Adrenal gland (tissue), 12 donors: ENCODE measurements around the gene LRRC56. TPM values are rescaled to one million over a fixed set of nuclear protein-coding genes. Genes with fewer than 3 reads are reported as not detected.

Experiments used
- DNase-seq, 7 donors: peaks; one replicate each; pipeline ENCODE4 v3.0.0-alpha.2; 2019 to 2020
- H3K27ac ChIP-seq, 5 donors: fragments of 200-600 bp; sonication (generic) in 4 of 5; 1 replicate in 3 of 5; 2 replicates in 2 of 5; pipeline versions ENCODE4 v1.5.1 to v1.8.0; 2016 to 2020; ENCODE audit warnings: mild to moderate bottlenecking in 1 of 5
- H3K27me3 ChIP-seq: fragments of 200-600 bp; 2 replicates; pipeline ENCODE4 v1.8.0; 2021
- H3K36me3 ChIP-seq, 2 donors: fragments of 200-600 bp; replicated peaks in 1 of 2; 1 replicate in 1 of 2; 2 replicates in 1 of 2; pipeline versions ENCODE4 v1.5.1 to v1.8.0; 2018 to 2022
- H3K4me1 ChIP-seq, 2 donors: fragments of 200-600 bp; replicated peaks in 1 of 2; 1 replicate in 1 of 2; 2 replicates in 1 of 2; pipeline versions ENCODE4 v1.5.1 to v1.8.0; 2018 to 2021
- H3K4me3 ChIP-seq, 4 donors: fragments of 200-600 bp; sonication (generic) in 3 of 4; one replicate each; pipeline ENCODE4 v1.5.1; 2016 to 2018
- H3K9me3 ChIP-seq, 3 donors: fragments of 200-600 bp; sonication (generic) in 1 of 3; replicated peaks in 1 of 3; 1 replicate in 2 of 3; 2 replicates in 1 of 3; pipeline versions ENCODE4 v1.5.1 to v1.8.0; 2016 to 2021
- POLR2A ChIP-seq, 2 donors: fragments of 450-650 bp; IDR thresholded peaks; one replicate each; pipeline ENCODE4 v1.6.1; 2017; ENCODE audit warnings: antibody characterized with exemption in 2 of 2, mild to moderate bottlenecking in 2 of 2, moderate library complexity in 1 of 2
- WGBS, 4 donors: extraction: QIAGEN DNeasy Blood & Tissue Kit in 2 of 4; methylation state at CpG; one replicate each; pipeline versions ENCODE4 v1.1.5 to v1.1.7; 2013 to 2017; 5-methylcytosine and 5-hydroxymethylcytosine counted together
- intact Hi-C, 2 donors: fragments of 100-400 bp; cut with DNase I; formaldehyde crosslinking; loops; one replicate each; pipeline versions ENCODE4 v1.14.1 to v1.15.0; 2022 to 2023
- polyA plus RNA-seq, 3 donors: library from polyadenylated mRNA; stranded (reverse); fragments of 200-250 nt in 2 of 3; fragments of 350-450 nt in 1 of 3; fragmentation: Illumina TruSeq in 1 of 3; extraction: RNeasy Lipid Tissue Mini Kit (QIAGEN cat#74804) in 1 of 3; gene quantifications; one replicate each; pipeline ENCODE4 v1.2.3, GENCODE V29; 2013 to 2014
- total RNA-seq, 9 donors: library from RNA; depleted of rRNA in 4 of 9; stranded (reverse); fragments of >200 nt in 4 of 9; fragments of 120-200 nt in 1 of 9; fragmentation: NEBNext Ultra II Directional in 1 of 9; extraction: Animal tissue kit (Norgen Biotek cat#: 25700) in 1 of 9; gene quantifications; one replicate each; pipeline versions ENCODE4 v1.1.0 to v1.2.4, GENCODE V29; 2013 to 2023
- TF ChIP-seq, protein P1 (sequence below), 6 experiments: fragments of 450-650 bp in 4 of 6; fragments of 200-600 bp in 2 of 6; sonication (generic) in 1 of 6; IDR thresholded peaks; 1 replicate in 5 of 6; 2 replicates in 1 of 6; pipeline versions ENCODE4 v1.5.1 to v1.8.0; 2016 to 2021; ENCODE audit warnings: antibody characterized with exemption in 6 of 6, mild to moderate bottlenecking in 2 of 6, moderate library complexity in 1 of 6
- donor health status: healthy with polysubstance abuse.
- donor health status: Bipolar disorder and iron deficiency.
- donor health status: DM: yes; HTN: yes; CAD: no.
- donor health status: DM: no; HTN: no; CAD: no.
- donor health status: DM: no; HTN: no; CAD: no.
- donor health status: DM: yes; HTN: yes; CAD: no.

Gene LRRC56
- total and polyA plus RNA-seq, 12 donors: 0.32 to 4.3 (median 0.96) TPM; not detected in 2

GRCh38 chr11:548700-549603 lies 11.6 kb downstream of the LRRC56 start:
- Histone ChIP-seq H3K9me3 (no peaks in the 10 kb centered on the region), H3K36me3 (no peaks in the 10 kb centered on the region), H3K27me3 (peaks cover 3% of the 10 kb centered on the region), H3K4me3 (no peak overlapping the region), H3K4me1 (no peaks in the 10 kb centered on the region), H3K27ac (no peak overlapping the region)
- intact Hi-C loops: no loop called here
- TF ChIP-seq, protein P1, sequence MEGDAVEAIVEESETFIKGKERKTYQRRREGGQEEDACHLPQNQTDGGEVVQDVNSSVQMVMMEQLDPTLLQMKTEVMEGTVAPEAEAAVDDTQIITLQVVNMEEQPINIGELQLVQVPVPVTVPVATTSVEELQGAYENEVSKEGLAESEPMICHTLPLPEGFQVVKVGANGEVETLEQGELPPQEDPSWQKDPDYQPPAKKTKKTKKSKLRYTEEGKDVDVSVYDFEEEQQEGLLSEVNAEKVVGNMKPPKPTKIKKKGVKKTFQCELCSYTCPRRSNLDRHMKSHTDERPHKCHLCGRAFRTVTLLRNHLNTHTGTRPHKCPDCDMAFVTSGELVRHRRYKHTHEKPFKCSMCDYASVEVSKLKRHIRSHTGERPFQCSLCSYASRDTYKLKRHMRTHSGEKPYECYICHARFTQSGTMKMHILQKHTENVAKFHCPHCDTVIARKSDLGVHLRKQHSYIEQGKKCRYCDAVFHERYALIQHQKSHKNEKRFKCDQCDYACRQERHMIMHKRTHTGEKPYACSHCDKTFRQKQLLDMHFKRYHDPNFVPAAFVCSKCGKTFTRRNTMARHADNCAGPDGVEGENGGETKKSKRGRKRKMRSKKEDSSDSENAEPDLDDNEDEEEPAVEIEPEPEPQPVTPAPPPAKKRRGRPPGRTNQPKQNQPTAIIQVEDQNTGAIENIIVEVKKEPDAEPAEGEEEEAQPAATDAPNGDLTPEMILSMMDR (IDR thresholded peaks at IDR 0.05): no peak
- TF ChIP-seq POLR2A (IDR thresholded peaks at IDR 0.05): no peak
- DNase-seq: no peak
- WGBS, 4 donors: 84 to 91% (median 87%) methylated on average over 20 to 32 of the region's 32 CpGs

DNA sequence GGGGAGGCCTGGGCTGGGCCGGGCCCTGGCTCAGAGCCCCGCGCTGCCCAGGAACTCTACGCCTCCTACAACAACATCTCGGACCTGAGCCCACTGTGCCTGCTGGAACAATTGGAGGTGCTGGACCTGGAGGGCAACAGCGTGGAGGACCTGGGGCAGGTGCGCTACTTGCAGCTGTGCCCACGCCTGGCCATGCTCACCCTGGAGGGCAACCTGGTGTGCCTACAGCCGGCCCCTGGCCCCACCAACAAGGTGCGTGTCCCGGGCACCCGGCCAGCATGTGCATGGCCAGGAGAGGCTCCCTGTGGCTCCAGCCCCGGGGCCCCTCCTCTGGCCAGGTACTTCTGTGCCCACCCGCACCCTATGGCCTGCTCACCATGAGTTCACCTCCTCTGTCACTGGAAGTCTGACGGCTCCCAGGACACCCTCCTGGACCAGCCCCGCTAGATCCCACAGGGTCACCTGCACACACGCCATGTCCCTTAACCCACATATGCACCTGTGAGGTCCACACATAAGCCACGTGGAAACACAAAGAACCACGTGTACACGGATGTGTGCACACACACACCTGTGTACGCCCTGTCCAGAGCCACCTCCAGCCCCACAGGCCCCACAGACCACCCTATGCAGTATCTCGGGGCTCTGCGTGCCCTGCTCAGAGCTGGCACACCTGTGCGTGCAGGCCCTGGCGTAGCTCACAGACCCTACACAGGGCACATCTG lies 12.9 kb downstream of the LRRC56 start:
- no peaks in the 10 kb centered on the region for H3K36me3 ChIP-seq
- H3K4me3 ChIP-seq: no peak overlapping the region
- H3K27ac ChIP-seq: no peak overlapping the region
- H3K4me1 ChIP-seq: peaks cover 0 to 6% of the 10 kb centered on the region in 2 donors
- 89 to 98% (median 93%) methylated on average over 7 to 25 of the region's 25 CpGs for WGBS, 4 donors
- intact Hi-C loops: loop anchor here (5.0 to 10.0 kb wide), 2 partner anchors 172 to 175 kb away; no protein-coding TSS in a partner anchor
- TF ChIP-seq POLR2A (IDR thresholded peaks at IDR 0.05): no peak
- TF ChIP-seq, protein P1 (IDR thresholded peaks at IDR 0.05): no peak
- H3K27me3 ChIP-seq: peaks cover 12% of the 10 kb centered on the region
- no peak for DNase-seq
- no peaks in the 10 kb centered on the region for H3K9me3 ChIP-seq

DNA sequence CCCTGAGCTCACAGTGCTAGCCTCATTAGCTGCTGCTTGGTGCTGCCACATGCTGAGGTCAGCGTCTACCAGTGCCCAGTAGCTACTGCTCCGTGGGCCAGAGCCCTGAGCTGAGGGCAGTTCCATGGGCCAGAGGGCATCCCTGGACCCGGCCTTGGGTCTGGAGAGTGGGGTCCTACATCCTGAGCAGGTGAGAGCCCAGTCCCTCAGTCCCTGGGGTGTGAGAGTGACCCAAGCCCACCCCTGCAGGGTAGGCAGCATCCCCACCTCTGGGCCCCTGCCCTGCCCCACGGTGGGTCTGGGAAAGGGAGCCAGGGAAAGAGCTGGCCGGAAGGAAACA lies 13.4 kb downstream of the LRRC56 start:
- H3K4me1 ChIP-seq: peaks cover 0 to 12% of the 10 kb centered on the region in 2 donors
- H3K9me3 ChIP-seq: no peaks in the 10 kb centered on the region
- no peak overlapping the region for H3K27ac ChIP-seq
- TF ChIP-seq POLR2A (IDR thresholded peaks at IDR 0.05): no peak
- TF ChIP-seq, protein P1 (IDR thresholded peaks at IDR 0.05): no peak
- no peaks in the 10 kb centered on the region for H3K36me3 ChIP-seq
- peaks cover 18% of the 10 kb centered on the region for H3K27me3 ChIP-seq
- no peak overlapping the region for H3K4me3 ChIP-seq
- 79 to 87% (median 82%) methylated on average over 3 to 5 of the region's 5 CpGs; no CpG with 5 or more reads in 1 of the 4 donors for WGBS, 4 donors
- DNase-seq: no peak
- intact Hi-C loops: loop anchor here (5.0 to 10.0 kb wide), 2 partner anchors 172 to 174 kb away; no protein-coding TSS in a partner anchor

DNA sequence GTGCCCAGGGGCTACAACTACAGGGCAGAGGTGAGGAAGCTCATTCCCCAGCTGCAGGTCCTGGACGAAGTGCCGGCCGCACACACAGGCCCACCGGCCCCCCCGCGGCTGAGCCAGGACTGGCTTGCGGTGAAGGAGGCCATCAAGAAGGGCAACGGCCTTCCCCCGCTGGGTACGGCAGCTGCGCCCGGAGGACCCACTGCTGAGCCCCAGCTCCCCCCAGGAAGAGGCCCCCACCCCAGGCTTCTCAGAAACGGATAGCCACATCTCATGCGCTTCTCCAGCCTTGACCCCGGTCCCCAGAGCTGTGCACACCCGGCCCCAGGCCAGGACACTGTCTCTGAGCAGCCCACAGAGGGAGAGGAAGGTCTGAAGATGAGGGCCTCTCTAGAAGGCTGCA lies 13.8 kb downstream of the LRRC56 start:
- H3K36me3 ChIP-seq: no peaks in the 10 kb centered on the region
- WGBS, 4 donors: 81 to 100% (median 81%) methylated on average over 2 to 16 of the region's 16 CpGs; no CpG with 5 or more reads in 1 of the 4 donors
- no peak overlapping the region for H3K4me3 ChIP-seq
- DNase-seq: no peak
- H3K27ac ChIP-seq: no peak overlapping the region
- no peaks in the 10 kb centered on the region for H3K9me3 ChIP-seq
- peaks cover 0 to 14% of the 10 kb centered on the region in 2 donors for H3K4me1 ChIP-seq
- intact Hi-C loops: loop anchor here (5.0 to 10.0 kb wide), 2 partner anchors 171 to 174 kb away; no protein-coding TSS in a partner anchor
- TF ChIP-seq, protein P1 (IDR thresholded peaks at IDR 0.05): no peak
- no peak for TF ChIP-seq POLR2A (IDR thresholded peaks at IDR 0.05)
- H3K27me3 ChIP-seq: peaks cover 21% of the 10 kb centered on the region
